Testis (tissue), 2 donors: Measurements from ENCODE around the gene CEP85L.
"Not testable (repeated sequence)": the region's sequence is repeated elsewhere in the genome, so short reads cannot be mapped to it uniquely, and the experiment has no call there.

Source experiments
- POLR2A ChIP-seq: fragments of 450-650 bp; IDR thresholded peaks from one replicate; pipeline ENCODE4 v1.6.1; 2017; ENCODE audit warnings: antibody characterized with exemption, mild to moderate bottlenecking, moderate library complexity
- TF ChIP-seq, protein P1 (sequence below), 3 experiments: fragments of 450-650 bp in 2 of 3; fragments of 200-600 bp in 1 of 3; sonication (generic) in 1 of 3; IDR thresholded peaks; one replicate each; pipeline ENCODE4 v1.5.1; 2016 to 2019; ENCODE audit warnings: antibody characterized with exemption in 3 of 3, mild to moderate bottlenecking in 2 of 3, moderate library complexity in 1 of 3

DNA sequence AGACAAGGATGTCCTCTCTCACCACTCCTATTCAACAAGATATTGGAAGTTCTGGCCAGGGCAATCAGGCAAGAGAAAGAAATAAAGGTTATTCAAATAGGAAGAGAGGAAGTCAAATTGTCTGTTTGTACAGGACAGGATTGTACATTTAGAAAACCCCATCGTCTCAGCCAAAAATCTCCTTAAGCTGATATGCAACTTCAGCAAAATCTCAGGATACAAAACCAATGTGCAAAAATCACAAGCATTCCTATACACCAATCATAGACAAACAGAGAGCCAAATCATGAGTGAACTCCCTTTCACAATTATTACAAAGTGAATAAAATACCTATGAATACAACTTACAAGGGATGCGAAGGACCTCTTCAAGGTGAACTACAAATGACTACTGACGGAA lies 217.2 kb downstream of the CEP85L start:
- TF ChIP-seq, protein P1, sequence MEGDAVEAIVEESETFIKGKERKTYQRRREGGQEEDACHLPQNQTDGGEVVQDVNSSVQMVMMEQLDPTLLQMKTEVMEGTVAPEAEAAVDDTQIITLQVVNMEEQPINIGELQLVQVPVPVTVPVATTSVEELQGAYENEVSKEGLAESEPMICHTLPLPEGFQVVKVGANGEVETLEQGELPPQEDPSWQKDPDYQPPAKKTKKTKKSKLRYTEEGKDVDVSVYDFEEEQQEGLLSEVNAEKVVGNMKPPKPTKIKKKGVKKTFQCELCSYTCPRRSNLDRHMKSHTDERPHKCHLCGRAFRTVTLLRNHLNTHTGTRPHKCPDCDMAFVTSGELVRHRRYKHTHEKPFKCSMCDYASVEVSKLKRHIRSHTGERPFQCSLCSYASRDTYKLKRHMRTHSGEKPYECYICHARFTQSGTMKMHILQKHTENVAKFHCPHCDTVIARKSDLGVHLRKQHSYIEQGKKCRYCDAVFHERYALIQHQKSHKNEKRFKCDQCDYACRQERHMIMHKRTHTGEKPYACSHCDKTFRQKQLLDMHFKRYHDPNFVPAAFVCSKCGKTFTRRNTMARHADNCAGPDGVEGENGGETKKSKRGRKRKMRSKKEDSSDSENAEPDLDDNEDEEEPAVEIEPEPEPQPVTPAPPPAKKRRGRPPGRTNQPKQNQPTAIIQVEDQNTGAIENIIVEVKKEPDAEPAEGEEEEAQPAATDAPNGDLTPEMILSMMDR (IDR thresholded peaks at IDR 0.05) = not testable (repeated sequence)
- not testable (repeated sequence) for TF ChIP-seq POLR2A
